SK-N-SH (cell line): ENCODE results near the gene THEMIS. TPM values are rescaled to one million over a fixed set of nuclear protein-coding genes. Genes with fewer than 3 reads are reported as not detected.

ENCODE experiments used
- CTCF ChIA-PET: fragments of 300-600, 350-600 bp; formaldehyde crosslinking; extraction: SDS; loops from one replicate; lab custom pipeline; 2021; lab: Yijun Ruan, JAX
- POLR2A ChIA-PET: fragments of 350-600 bp; sonication (Branson Sonifier 250); formaldehyde crosslinking; extraction: SDS; loops from one replicate; lab custom pipeline; 2020; ENCODE audit warnings: antibody characterized with exemption, inconsistent platforms; lab: Yijun Ruan, JAX
- DNase-seq: peaks from one replicate; pipeline ENCODE4 v3.0.0; 2012
- H2AFZ ChIP-seq: fragments of 200-600 bp; sonication (generic); 2 replicates; pipeline ENCODE4 v1.8.1; 2016; ENCODE audit warnings: antibody characterized with exemption, mild to moderate bottlenecking, low read depth
- H3F3A ChIP-seq: fragments of 200-600 bp; sonication (generic); replicated peaks from 2 replicates; pipeline ENCODE3; 2016; ENCODE audit warnings: antibody characterized with exemption, mild to moderate bottlenecking; ENCODE audit not compliant: insufficient read depth
- H3K27ac ChIP-seq, 2 experiments: fragments of 200-500 bp in 1 of 2; fragments of 200-600 bp in 1 of 2; sonication (Bioruptor generic) in 1 of 2; sonication (generic), shearing (Covaris generic) in 1 of 2; 2 replicates each; pipeline versions ENCODE4 v1.5.1 to v1.6.1; 2014 to 2016; ENCODE audit warnings: low read depth in 2 of 2, inconsistent platforms in 1 of 2, low read length in 1 of 2, mild to moderate bottlenecking in 1 of 2, mixed read lengths in 1 of 2
- H3K27me3 ChIP-seq: fragments of 200-600 bp; sonication (generic), shearing (Covaris generic); 2 replicates; pipeline ENCODE4 v1.6.1; 2016; ENCODE audit warnings: mixed run types; ENCODE audit not compliant: insufficient read depth
- H3K36me3 ChIP-seq, 2 experiments: fragments of 200-500 bp in 1 of 2; fragments of 200-600 bp in 1 of 2; sonication (Bioruptor generic) in 1 of 2; sonication (generic) in 1 of 2; replicated peaks in 1 of 2; 2 replicates each; pipeline versions ENCODE3 to v1.5.1; 2014 to 2016; ENCODE audit warnings: low read length in 1 of 2, mild to moderate bottlenecking in 1 of 2; ENCODE audit not compliant: insufficient read depth in 2 of 2, control insufficient read depth in 1 of 2
- H3K4me1 ChIP-seq, 2 experiments: fragments of 200-500 bp in 1 of 2; fragments of 200-600 bp in 1 of 2; sonication (Bioruptor generic) in 1 of 2; sonication (generic), shearing (Covaris generic) in 1 of 2; 2 replicates each; pipeline versions ENCODE4 v1.5.1 to v1.6.1; 2014 to 2016; ENCODE audit warnings: low read depth in 1 of 2, low read length in 1 of 2, mixed run types in 1 of 2; ENCODE audit not compliant: insufficient read depth in 2 of 2, control insufficient read depth in 1 of 2
- H3K4me2 ChIP-seq: fragments of 200-600 bp; sonication (generic), shearing (Covaris generic); 2 replicates; pipeline ENCODE4 v1.6.1; 2017; ENCODE audit warnings: mixed run types
- H3K4me3 ChIP-seq, 2 experiments: fragments of 200-500 bp in 1 of 2; fragments of 200-600 bp in 1 of 2; sonication (Bioruptor generic) in 1 of 2; sonication (generic), shearing (Covaris generic) in 1 of 2; 2 replicates each; pipeline versions ENCODE4 v1.5.1 to v1.8.1; 2014 to 2016; ENCODE audit warnings: low read depth in 2 of 2, inconsistent platforms in 1 of 2, low read length in 1 of 2, mild to moderate bottlenecking in 1 of 2, mixed read lengths in 1 of 2, moderate library complexity in 1 of 2
- H3K79me2 ChIP-seq: fragments of 200-600 bp; sonication (generic); 2 replicates; pipeline ENCODE4 v1.8.1; 2017; ENCODE audit warnings: mild to moderate bottlenecking; ENCODE audit not compliant: insufficient read depth
- H3K9ac ChIP-seq: fragments of 200-600 bp; sonication (generic); 2 replicates; pipeline ENCODE4 v1.6.1; 2017; ENCODE audit warnings: mixed run types
- H3K9me2 ChIP-seq: fragments of 200-600 bp; sonication (generic); 2 replicates; pipeline ENCODE4 v1.6.1; 2017; ENCODE audit warnings: mixed run types
- H3K9me3 ChIP-seq: fragments of 200-600 bp; sonication (generic); 2 replicates; pipeline ENCODE4 v1.6.1; 2017; ENCODE audit warnings: mixed run types, mild to moderate bottlenecking, moderate library complexity
- H4K20me1 ChIP-seq: fragments of 200-600 bp; sonication (generic); 2 replicates; pipeline ENCODE4 v1.6.1; 2017; ENCODE audit warnings: mild to moderate bottlenecking, mixed run types; ENCODE audit not compliant: insufficient read depth
- ELF1 ChIP-seq: IDR thresholded peaks from 2 replicates; pipeline ENCODE4 v1.4.0; 2012
- EP300 ChIP-seq, 2 experiments: IDR thresholded peaks; 2 replicates each; pipeline versions ENCODE4 v1.4.0 to v1.6.1; 2012; ENCODE audit warnings: borderline replicate concordance in 1 of 2, low read depth in 1 of 2, low read length in 1 of 2
- FOXM1 ChIP-seq: IDR thresholded peaks from 2 replicates; pipeline ENCODE4 v1.4.0; 2012; ENCODE audit warnings: low read depth, mild to moderate bottlenecking
- GABPA ChIP-seq: IDR thresholded peaks from 2 replicates; pipeline ENCODE4 v1.4.0; 2012; ENCODE audit warnings: low read depth, mild to moderate bottlenecking
- GATA2 ChIP-seq: sonication (generic); formaldehyde crosslinking; IDR thresholded peaks from 2 replicates; pipeline ENCODE4 v1.5.0; 2020; ENCODE audit warnings: mild to moderate bottlenecking, missing genetic modification reagents
- MXI1 ChIP-seq: IDR thresholded peaks from 2 replicates; pipeline ENCODE4 v1.6.1; 2012; ENCODE audit warnings: mild to moderate bottlenecking, low read depth, low read length, improper control_type of control experiment
- NFIC ChIP-seq: IDR thresholded peaks from 2 replicates; pipeline ENCODE4 v1.4.0; 2012; ENCODE audit warnings: borderline replicate concordance
- POLR2AphosphoS5 ChIP-seq: IDR thresholded peaks from 2 replicates; pipeline ENCODE4 v1.6.1; 2012; ENCODE audit warnings: low read depth, low read length
- RCOR1 ChIP-seq: fragments of 150-350 bp; IDR thresholded peaks from 2 replicates; pipeline ENCODE4 v1.6.1; 2017; ENCODE audit warnings: antibody characterized with exemption, low read length
- RXRA ChIP-seq: IDR thresholded peaks from 2 replicates; pipeline ENCODE4 v1.4.0; 2012; ENCODE audit warnings: low read depth, mild to moderate bottlenecking, borderline replicate concordance
- SMC3 ChIP-seq: IDR thresholded peaks from 2 replicates; pipeline ENCODE4 v1.6.1; 2012; ENCODE audit warnings: low read depth, low read length, improper control_type of control experiment
- TAF1 ChIP-seq: IDR thresholded peaks from 2 replicates; pipeline ENCODE4 v1.6.1; 2012; ENCODE audit warnings: low read depth, mild to moderate bottlenecking, low read length, moderate library complexity, borderline replicate concordance
- TEAD4 ChIP-seq: IDR thresholded peaks from 2 replicates; pipeline ENCODE4 v1.4.0; 2012; ENCODE audit warnings: mild to moderate bottlenecking, borderline replicate concordance; ENCODE audit not compliant: insufficient read depth
- USF1 ChIP-seq: IDR thresholded peaks from 2 replicates; pipeline ENCODE4 v1.4.0; 2012; ENCODE audit warnings: low read depth, borderline replicate concordance
- WGBS: methylation state at CpG from one replicate; pipeline ENCODE4 v1.1.6; 2017; ENCODE audit warnings: low lambda C conversion rate; 5-methylcytosine and 5-hydroxymethylcytosine counted together
- polyA plus RNA-seq, 3 experiments: library from polyadenylated mRNA; depleted of rRNA; stranded (reverse); fragments of >200 nt; gene quantifications; 2 replicates each; pipeline ENCODE4 v1.2.3, GENCODE V29; 2012
- TF ChIP-seq, protein P1 (sequence below): IDR thresholded peaks from 2 replicates; pipeline ENCODE4; 2012
- TF ChIP-seq, protein P2 (sequence below): IDR thresholded peaks from 2 replicates; pipeline ENCODE4 v1.4.0; 2012; ENCODE audit warnings: low read depth, borderline replicate concordance
- TF ChIP-seq, protein P3 (sequence below): fragments of 200-600 bp; sonication (generic); IDR thresholded peaks from 2 replicates; pipeline ENCODE4 v1.6.1; 2017; ENCODE audit warnings: antibody characterized with exemption, mild to moderate bottlenecking, moderate library complexity

THEMIS gene
- polyA plus RNA-seq, 1 of the 3 experiments (the other 2 are of a cell fraction): not detected

DNA sequence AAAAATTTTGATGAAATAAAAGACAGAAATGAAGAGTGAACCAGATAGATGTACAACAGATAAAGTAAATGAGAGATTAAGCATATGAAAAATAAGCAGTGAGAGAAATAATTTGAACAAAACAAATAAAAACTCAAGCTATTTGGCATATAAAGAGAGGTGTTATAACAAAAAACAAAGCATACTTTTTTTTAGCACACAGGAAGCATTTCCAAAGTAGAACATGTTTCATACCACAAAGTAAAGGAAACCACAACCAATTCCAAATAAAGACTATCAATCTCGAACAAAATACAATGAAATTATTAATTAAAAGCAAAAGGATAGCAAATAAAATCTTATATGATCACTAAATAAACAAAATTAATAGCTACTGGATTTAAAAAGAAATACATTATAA, 6.8 kb downstream of the THEMIS start:
- Histone ChIP-seq H3K4me1 (no peaks in the 10 kb centered on the region), H3K27me3 (no peaks in the 10 kb centered on the region), H3K27ac (no peak overlapping the region), H3K9me3 (no peaks in the 10 kb centered on the region), H3K4me2 (no peak overlapping the region), H3K36me3 (no peaks in the 10 kb centered on the region), H3F3A (no peaks in the 10 kb centered on the region), H3K9ac (no peak overlapping the region), H2AFZ (no peak overlapping the region), H3K79me2 (no peaks in the 10 kb centered on the region), H4K20me1 (no peaks in the 10 kb centered on the region), H3K4me3 (no peak overlapping the region), H3K9me2 (0 out of 2 replicates have a peak, but pooled peaks cover 7% of the 10 kb centered on the region)
- ChIA-PET CTCF (interaction anchor here (0.6 kb wide), 1 partner anchor 428 kb away, joined by 3 read pairs; no protein-coding TSS in a partner anchor), POLR2A (no interaction called here)
- WGBS: 4% methylated on average over 1 of the region's 1 CpG
- TF ChIP-seq RCOR1: no peak
- TF ChIP-seq GATA2 (CRISPR knock-in tag): no peak
- TF ChIP-seq USF1: no peak
- TF ChIP-seq, protein P1, sequence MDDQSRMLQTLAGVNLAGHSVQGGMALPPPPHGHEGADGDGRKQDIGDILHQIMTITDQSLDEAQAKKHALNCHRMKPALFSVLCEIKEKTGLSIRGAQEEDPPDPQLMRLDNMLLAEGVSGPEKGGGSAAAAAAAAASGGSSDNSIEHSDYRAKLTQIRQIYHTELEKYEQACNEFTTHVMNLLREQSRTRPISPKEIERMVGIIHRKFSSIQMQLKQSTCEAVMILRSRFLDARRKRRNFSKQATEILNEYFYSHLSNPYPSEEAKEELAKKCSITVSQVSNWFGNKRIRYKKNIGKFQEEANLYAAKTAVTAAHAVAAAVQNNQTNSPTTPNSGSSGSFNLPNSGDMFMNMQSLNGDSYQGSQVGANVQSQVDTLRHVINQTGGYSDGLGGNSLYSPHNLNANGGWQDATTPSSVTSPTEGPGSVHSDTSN: no peak
- no peak for TF ChIP-seq TAF1
- TF ChIP-seq RXRA: no peak
- no peak for TF ChIP-seq EP300 (IDR thresholded peaks at IDR 0.05; ENCODE audit: borderline replicate concordance in 1 of 2, low read depth in 1 of 2, low read length in 1 of 2)
- no peak for TF ChIP-seq TEAD4
- TF ChIP-seq ELF1: no peak
- TF ChIP-seq MXI1: no peak
- TF ChIP-seq, protein P2, sequence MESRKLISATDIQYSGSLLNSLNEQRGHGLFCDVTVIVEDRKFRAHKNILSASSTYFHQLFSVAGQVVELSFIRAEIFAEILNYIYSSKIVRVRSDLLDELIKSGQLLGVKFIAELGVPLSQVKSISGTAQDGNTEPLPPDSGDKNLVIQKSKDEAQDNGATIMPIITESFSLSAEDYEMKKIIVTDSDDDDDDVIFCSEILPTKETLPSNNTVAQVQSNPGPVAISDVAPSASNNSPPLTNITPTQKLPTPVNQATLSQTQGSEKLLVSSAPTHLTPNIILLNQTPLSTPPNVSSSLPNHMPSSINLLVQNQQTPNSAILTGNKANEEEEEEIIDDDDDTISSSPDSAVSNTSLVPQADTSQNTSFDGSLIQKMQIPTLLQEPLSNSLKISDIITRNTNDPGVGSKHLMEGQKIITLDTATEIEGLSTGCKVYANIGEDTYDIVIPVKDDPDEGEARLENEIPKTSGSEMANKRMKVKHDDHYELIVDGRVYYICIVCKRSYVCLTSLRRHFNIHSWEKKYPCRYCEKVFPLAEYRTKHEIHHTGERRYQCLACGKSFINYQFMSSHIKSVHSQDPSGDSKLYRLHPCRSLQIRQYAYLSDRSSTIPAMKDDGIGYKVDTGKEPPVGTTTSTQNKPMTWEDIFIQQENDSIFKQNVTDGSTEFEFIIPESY: no peak
- no peak for TF ChIP-seq GABPA
- no peak for TF ChIP-seq POLR2AphosphoS5
- TF ChIP-seq, protein P3, sequence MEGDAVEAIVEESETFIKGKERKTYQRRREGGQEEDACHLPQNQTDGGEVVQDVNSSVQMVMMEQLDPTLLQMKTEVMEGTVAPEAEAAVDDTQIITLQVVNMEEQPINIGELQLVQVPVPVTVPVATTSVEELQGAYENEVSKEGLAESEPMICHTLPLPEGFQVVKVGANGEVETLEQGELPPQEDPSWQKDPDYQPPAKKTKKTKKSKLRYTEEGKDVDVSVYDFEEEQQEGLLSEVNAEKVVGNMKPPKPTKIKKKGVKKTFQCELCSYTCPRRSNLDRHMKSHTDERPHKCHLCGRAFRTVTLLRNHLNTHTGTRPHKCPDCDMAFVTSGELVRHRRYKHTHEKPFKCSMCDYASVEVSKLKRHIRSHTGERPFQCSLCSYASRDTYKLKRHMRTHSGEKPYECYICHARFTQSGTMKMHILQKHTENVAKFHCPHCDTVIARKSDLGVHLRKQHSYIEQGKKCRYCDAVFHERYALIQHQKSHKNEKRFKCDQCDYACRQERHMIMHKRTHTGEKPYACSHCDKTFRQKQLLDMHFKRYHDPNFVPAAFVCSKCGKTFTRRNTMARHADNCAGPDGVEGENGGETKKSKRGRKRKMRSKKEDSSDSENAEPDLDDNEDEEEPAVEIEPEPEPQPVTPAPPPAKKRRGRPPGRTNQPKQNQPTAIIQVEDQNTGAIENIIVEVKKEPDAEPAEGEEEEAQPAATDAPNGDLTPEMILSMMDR: no peak
- no peak for TF ChIP-seq NFIC
- no peak for TF ChIP-seq SMC3
- TF ChIP-seq FOXM1: no peak
- DNase-seq: no peak
